Astrocyte (in vitro differentiated cells and primary cell): Measurements from ENCODE around the gene EPHA7. TPM values are rescaled to one million over a fixed set of nuclear protein-coding genes. Genes with fewer than 3 reads are reported as not detected.

Source experiments
- DNase-seq: peaks from one replicate; pipeline ENCODE4 v3.0.0-alpha.2; 2010; ENCODE audit warnings: low read depth
- FAIRE-seq: peaks from 2 replicates; lab custom pipeline; 2011; peaks lifted over from hg19 to GRCh38; lab: Jason Lieb, UNC
- H2AFZ ChIP-seq: 2 replicates; pipeline ENCODE4 v1.6.0; 2012; ENCODE audit warnings: low read depth, low read length, inconsistent platforms
- H3K27ac ChIP-seq: 2 replicates; pipeline ENCODE4 v1.5.1; 2011; ENCODE audit warnings: low read depth, low read length, inconsistent platforms
- H3K27me3 ChIP-seq: 2 replicates; pipeline ENCODE4 v1.6.0; 2011; ENCODE audit warnings: low read length, inconsistent platforms; ENCODE audit not compliant: insufficient read depth
- H3K36me3 ChIP-seq: 2 replicates; pipeline ENCODE4 v1.5.1; 2011; ENCODE audit warnings: low read length, inconsistent platforms; ENCODE audit not compliant: insufficient read depth
- H3K4me1 ChIP-seq: 2 replicates; pipeline ENCODE4 v1.5.1; 2011; ENCODE audit warnings: low read length, inconsistent platforms; ENCODE audit not compliant: insufficient read depth
- H3K4me2 ChIP-seq: 2 replicates; pipeline ENCODE4 v1.6.0; 2012; ENCODE audit warnings: low read length, inconsistent platforms
- H3K4me3 ChIP-seq: 2 replicates; pipeline ENCODE4 v1.5.1; 2011; ENCODE audit warnings: low read depth, mild to moderate bottlenecking, low read length, inconsistent platforms; ENCODE audit not compliant: insufficient read depth
- H3K79me2 ChIP-seq: 2 replicates; pipeline ENCODE4 v1.6.0; 2012; ENCODE audit warnings: mild to moderate bottlenecking, low read length, inconsistent platforms; ENCODE audit not compliant: insufficient read depth
- H3K9ac ChIP-seq: 2 replicates; pipeline ENCODE4 v1.6.0; 2012; ENCODE audit warnings: mild to moderate bottlenecking, low read length, inconsistent platforms
- H3K9me3 ChIP-seq: 2 replicates; pipeline ENCODE4 v1.5.1; 2012; ENCODE audit warnings: low read depth, mild to moderate bottlenecking, low read length, inconsistent platforms; ENCODE audit not compliant: insufficient read depth
- H4K20me1 ChIP-seq: 2 replicates; pipeline ENCODE4 v1.6.0; 2012; ENCODE audit warnings: low read length, inconsistent platforms; ENCODE audit not compliant: insufficient read depth
- H3K27ac Mint-ChIP-seq: one replicate; pipeline ENCODE4 v1.8.0; 2021; ENCODE audit warnings: mild to moderate bottlenecking, mixed read lengths; ENCODE audit not compliant: unreplicated experiment
- H3K27me3 Mint-ChIP-seq: one replicate; pipeline ENCODE4 v1.8.0; 2021; ENCODE audit warnings: low read depth, mixed read lengths; ENCODE audit not compliant: unreplicated experiment
- H3K36me3 Mint-ChIP-seq: one replicate; pipeline ENCODE4 v1.8.0; 2021; ENCODE audit warnings: low read depth, mixed read lengths; ENCODE audit not compliant: unreplicated experiment
- H3K4me1 Mint-ChIP-seq: one replicate; pipeline ENCODE4 v1.8.0; 2021; ENCODE audit warnings: low read depth, mixed read lengths; ENCODE audit not compliant: unreplicated experiment
- H3K4me3 Mint-ChIP-seq: one replicate; pipeline ENCODE4 v1.8.0; 2021; ENCODE audit warnings: mild to moderate bottlenecking, moderate library complexity, mixed read lengths; ENCODE audit not compliant: unreplicated experiment
- H3K9me3 Mint-ChIP-seq: one replicate; pipeline ENCODE4 v1.8.0; 2021; ENCODE audit warnings: mild to moderate bottlenecking, mixed read lengths; ENCODE audit not compliant: unreplicated experiment
- CTCF ChIP-seq: IDR thresholded peaks from 2 replicates; pipeline ENCODE4 v1.5.1; 2011; ENCODE audit warnings: low read depth, mild to moderate bottlenecking, inconsistent platforms, low read length, moderate library complexity; ENCODE audit not compliant: insufficient read depth
- EZH2 ChIP-seq: IDR thresholded peaks from 2 replicates; pipeline ENCODE4 v1.6.1; 2012; ENCODE audit warnings: mild to moderate bottlenecking, low read length, inconsistent platforms; ENCODE audit not compliant: insufficient read depth
- total RNA-seq: library from RNA; stranded (reverse); gene quantifications from 2 replicates; pipeline ENCODE4 v1.2.1, GENCODE V29; 2021

The EPHA7 gene
- total RNA-seq, 1 donor from 2014 or later = 0.82 TPM

DNA sequence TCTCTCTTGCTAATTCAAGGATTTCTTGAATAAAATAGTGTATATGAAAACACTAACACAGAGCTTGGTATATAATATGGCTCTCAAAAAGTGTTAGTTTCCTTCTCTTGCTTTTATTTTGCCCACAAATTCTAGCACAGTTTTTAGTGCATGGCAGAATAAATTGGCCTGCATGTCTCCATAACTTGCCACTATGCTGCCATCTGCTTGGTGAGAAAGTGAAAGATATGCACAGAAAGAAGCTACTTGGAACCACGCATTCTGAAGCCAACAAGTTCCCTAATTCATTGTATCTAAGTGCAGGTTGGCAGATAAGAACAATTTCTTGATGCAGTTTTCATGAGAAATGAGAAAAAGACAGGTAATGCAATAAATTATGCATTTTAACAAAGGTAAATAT, 101.2 kb downstream of the EPHA7 start:
- Histone ChIP-seq H3K36me3 (no peaks in the 10 kb centered on the region), H3K79me2 (no peaks in the 10 kb centered on the region), H3K4me1 (no peaks in the 10 kb centered on the region), H3K9me3 (no peaks in the 10 kb centered on the region), H3K4me2 (no peak overlapping the region), H3K27me3 (no peaks in the 10 kb centered on the region), H2AFZ (no peak overlapping the region), H3K9ac (no peak overlapping the region), H3K27ac (no peak overlapping the region), H4K20me1 (no peaks in the 10 kb centered on the region), H3K4me3 (no peak overlapping the region)
- Mint-ChIP-seq H3K27ac (no peak overlapping the region), H3K4me1 (peaks cover 7% of the 10 kb centered on the region), H3K9me3 (no peaks in the 10 kb centered on the region), H3K27me3 (no peaks in the 10 kb centered on the region), H3K4me3 (no peak overlapping the region), H3K36me3 (no peaks in the 10 kb centered on the region)
- no peak for TF ChIP-seq EZH2
- no peak for TF ChIP-seq CTCF
- FAIRE-seq = no peak
- no peak for DNase-seq

DNA sequence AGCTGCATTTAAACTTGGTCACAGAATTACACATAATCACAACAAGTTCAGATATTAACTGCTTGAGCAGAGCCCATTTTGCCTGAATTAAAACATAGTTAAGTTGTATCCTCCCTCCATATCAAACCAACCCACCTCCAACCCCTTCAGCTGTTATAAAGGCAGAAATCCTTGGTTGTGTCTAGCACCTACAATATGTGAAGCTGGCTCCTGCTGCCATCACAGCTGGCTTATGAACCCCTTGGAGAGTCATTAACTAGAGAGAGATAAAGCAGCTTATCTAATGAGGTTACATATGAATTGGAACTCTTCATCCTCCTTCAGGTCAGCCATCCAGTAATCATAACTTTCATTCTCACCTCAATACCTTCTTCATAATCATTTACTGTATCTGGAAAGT, 101.8 kb downstream of the EPHA7 start:
- Histone ChIP-seq H4K20me1 (no peaks in the 10 kb centered on the region), H3K4me3 (no peak overlapping the region), H3K27ac (no peak overlapping the region), H3K27me3 (no peaks in the 10 kb centered on the region), H3K4me2 (no peak overlapping the region), H3K9me3 (no peaks in the 10 kb centered on the region), H3K4me1 (no peaks in the 10 kb centered on the region), H3K79me2 (no peaks in the 10 kb centered on the region), H3K9ac (no peak overlapping the region), H2AFZ (no peak overlapping the region), H3K36me3 (no peaks in the 10 kb centered on the region)
- H3K9me3 Mint-ChIP-seq = no peaks in the 10 kb centered on the region
- FAIRE-seq = no peak
- DNase-seq = no peak
- H3K4me3 Mint-ChIP-seq = no peak overlapping the region
- no peak overlapping the region for H3K27ac Mint-ChIP-seq
- H3K27me3 Mint-ChIP-seq = no peaks in the 10 kb centered on the region
- H3K36me3 Mint-ChIP-seq = no peaks in the 10 kb centered on the region
- no peak for TF ChIP-seq EZH2
- no peak for TF ChIP-seq CTCF
- H3K4me1 Mint-ChIP-seq = peaks cover 7% of the 10 kb centered on the region

GRCh38 chr6:93307505-93308409, 111.6 kb downstream of the EPHA7 start:
- Mint-ChIP-seq H3K27me3 (no peaks in the 10 kb centered on the region), H3K9me3 (no peaks in the 10 kb centered on the region), H3K4me1 (no peaks in the 10 kb centered on the region), H3K27ac (no peak overlapping the region), H3K4me3 (no peak overlapping the region), H3K36me3 (no peaks in the 10 kb centered on the region)
- DNase-seq (no peak), FAIRE-seq (no peak)
- H3K27ac ChIP-seq = no peak overlapping the region
- TF ChIP-seq EZH2 (no peak), CTCF (no peak)
- no peaks in the 10 kb centered on the region for H3K36me3 ChIP-seq
- no peaks in the 10 kb centered on the region for H3K9me3 ChIP-seq
- H3K79me2 ChIP-seq = no peaks in the 10 kb centered on the region
- no peak overlapping the region for H2AFZ ChIP-seq
- H3K4me2 ChIP-seq = no peak overlapping the region
- no peaks in the 10 kb centered on the region for H4K20me1 ChIP-seq
- no peak overlapping the region for H3K4me3 ChIP-seq
- H3K27me3 ChIP-seq = no peaks in the 10 kb centered on the region
- H3K9ac ChIP-seq = no peak overlapping the region
- H3K4me1 ChIP-seq = no peaks in the 10 kb centered on the region
